NOMO-1 treated with DMSO at 0.1 percent for 48 hours (cell line): ENCODE data around the gene NCAPD2.

Source experiments
- DNase-seq: peaks from one replicate; lab custom pipeline; 2025; ENCODE audit not compliant: unreplicated experiment; lab: John Stamatoyannopoulos, UW

The NCAPD2 gene, protein sequence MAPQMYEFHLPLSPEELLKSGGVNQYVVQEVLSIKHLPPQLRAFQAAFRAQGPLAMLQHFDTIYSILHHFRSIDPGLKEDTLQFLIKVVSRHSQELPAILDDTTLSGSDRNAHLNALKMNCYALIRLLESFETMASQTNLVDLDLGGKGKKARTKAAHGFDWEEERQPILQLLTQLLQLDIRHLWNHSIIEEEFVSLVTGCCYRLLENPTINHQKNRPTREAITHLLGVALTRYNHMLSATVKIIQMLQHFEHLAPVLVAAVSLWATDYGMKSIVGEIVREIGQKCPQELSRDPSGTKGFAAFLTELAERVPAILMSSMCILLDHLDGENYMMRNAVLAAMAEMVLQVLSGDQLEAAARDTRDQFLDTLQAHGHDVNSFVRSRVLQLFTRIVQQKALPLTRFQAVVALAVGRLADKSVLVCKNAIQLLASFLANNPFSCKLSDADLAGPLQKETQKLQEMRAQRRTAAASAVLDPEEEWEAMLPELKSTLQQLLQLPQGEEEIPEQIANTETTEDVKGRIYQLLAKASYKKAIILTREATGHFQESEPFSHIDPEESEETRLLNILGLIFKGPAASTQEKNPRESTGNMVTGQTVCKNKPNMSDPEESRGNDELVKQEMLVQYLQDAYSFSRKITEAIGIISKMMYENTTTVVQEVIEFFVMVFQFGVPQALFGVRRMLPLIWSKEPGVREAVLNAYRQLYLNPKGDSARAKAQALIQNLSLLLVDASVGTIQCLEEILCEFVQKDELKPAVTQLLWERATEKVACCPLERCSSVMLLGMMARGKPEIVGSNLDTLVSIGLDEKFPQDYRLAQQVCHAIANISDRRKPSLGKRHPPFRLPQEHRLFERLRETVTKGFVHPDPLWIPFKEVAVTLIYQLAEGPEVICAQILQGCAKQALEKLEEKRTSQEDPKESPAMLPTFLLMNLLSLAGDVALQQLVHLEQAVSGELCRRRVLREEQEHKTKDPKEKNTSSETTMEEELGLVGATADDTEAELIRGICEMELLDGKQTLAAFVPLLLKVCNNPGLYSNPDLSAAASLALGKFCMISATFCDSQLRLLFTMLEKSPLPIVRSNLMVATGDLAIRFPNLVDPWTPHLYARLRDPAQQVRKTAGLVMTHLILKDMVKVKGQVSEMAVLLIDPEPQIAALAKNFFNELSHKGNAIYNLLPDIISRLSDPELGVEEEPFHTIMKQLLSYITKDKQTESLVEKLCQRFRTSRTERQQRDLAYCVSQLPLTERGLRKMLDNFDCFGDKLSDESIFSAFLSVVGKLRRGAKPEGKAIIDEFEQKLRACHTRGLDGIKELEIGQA (N-terminal part only)

DNA sequence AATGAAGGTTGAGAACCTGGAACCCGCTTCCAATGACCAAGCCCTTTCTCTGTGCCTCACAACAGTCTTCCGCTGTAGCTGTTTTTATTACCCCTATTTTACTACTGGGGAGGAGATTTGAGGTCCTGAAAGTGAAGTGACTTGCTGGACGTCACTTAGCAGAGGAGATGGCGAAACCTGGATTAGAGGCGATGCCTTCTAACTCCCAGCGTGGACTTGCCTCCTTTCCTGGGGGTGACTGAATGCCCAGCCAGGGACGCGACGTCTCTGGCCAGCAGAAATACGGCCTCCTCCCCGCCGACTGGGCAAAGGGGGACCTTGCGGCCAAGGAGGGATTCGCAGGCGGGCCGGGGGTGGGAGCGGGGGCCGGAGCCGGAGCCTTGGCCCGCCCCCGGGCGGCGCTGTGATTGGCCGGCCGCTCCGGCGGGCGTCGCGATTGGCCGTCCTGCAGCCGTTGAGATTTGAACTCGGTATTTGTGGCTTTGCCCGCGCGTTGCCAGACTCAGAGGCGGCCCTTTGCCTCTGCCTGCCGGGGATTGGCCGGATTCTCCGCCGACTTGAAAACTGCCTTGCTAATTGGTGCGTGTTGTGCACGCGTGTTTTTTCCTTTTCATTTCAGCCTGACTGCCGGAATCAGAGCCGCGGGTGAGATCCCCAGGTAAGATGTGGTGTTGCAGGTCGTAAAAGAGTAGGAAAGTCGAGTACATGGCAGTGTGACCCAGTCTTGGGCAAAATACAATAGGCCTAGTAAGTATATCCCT, at the start of gene NCAPD2:
Gene NCAPD2 (plus strand): TSS at position 606 of the 761 bp plus-strand sequence. CDS start 997 bp downstream, outside the sequence.
- peak; percentile 97 for DNase-seq

GRCh38 chr12:6444704-6445688, 48.9 kb upstream of the NCAPD2 start, which contains the start of gene CD27:
CD27 (plus strand) TSS chr12:6444955; CDS start chr12:6445096, 141 bp downstream.
- no peak for DNase-seq

DNA sequence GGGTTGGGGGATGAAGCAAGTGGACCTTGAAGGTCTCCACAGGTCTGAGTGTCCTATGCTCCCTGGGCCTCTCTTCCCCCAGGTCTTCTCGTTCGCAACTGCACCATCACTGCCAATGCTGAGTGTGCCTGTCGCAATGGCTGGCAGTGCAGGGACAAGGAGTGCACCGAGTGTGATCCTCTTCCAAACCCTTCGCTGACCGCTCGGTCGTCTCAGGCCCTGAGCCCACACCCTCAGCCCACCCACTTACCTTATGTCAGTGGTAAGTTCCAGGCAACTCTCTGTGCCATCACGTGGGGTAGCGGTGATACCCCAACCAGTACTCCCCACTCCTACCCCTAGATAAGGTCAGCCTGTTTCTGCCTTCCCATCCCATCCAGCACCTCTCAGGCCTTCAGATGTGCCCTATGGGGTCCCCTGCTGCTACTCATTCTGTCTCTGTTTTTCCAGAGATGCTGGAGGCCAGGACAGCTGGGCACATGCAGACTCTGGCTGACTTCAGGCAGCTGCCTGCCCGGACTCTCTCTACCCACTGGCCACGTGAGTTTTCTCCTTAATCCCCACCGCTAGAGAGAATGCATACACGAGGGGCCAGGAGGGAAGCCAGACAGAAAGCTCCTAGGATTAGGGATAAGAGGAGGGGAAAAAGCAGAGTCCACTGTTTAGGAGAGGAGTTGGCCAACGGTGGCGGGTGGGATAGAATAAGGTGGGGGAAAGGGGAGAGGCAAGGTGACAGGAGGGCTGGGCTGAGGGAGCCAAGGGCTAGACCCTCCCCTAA, 43.6 kb upstream of the NCAPD2 start:
- DNase-seq, result no peak

GRCh38 chr12:6450869-6451347, 43.0 kb upstream of the NCAPD2 start:
- no peak for DNase-seq

DNA sequence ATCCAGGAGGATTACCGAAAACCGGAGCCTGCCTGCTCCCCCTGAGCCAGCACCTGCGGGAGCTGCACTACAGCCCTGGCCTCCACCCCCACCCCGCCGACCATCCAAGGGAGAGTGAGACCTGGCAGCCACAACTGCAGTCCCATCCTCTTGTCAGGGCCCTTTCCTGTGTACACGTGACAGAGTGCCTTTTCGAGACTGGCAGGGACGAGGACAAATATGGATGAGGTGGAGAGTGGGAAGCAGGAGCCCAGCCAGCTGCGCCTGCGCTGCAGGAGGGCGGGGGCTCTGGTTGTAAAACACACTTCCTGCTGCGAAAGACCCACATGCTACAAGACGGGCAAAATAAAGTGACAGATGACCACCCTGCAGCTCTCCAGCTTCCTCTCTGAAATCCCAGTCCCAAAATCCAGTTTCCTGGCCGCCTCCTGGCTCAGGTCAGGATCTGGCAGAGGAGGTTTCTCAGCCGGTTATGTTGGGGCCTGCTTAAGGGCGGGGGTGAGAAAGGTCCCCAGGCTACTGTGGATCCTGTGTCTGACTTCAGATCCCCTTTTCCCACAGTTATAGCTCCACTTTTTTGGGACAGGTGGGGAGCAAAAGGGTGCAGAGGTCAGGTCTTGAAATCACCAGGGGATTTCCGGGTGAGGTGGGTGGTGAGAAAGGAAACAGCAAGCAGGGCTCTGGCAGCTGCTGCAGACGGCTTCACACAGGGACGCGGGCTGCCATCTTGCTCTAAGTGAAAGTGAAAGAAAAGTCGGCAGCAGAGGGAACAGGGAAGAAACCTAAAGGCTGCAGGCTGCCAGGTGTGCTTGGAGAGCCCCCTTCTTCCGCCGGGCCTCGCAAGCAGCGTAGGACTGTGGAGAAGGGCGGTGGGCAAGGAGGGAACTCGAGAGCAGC, 42.3 kb upstream of the NCAPD2 start, which contains the start of gene TAPBPL:
Gene TAPBPL (plus strand): TSS at position 695 of the 897 bp plus-strand sequence. CDS start 207 bp downstream, outside the sequence.
- peak; percentile 70 for DNase-seq

GRCh38 chr12:6452245-6452943, 41.5 kb upstream of the NCAPD2 start:
- no peak for DNase-seq

DNA sequence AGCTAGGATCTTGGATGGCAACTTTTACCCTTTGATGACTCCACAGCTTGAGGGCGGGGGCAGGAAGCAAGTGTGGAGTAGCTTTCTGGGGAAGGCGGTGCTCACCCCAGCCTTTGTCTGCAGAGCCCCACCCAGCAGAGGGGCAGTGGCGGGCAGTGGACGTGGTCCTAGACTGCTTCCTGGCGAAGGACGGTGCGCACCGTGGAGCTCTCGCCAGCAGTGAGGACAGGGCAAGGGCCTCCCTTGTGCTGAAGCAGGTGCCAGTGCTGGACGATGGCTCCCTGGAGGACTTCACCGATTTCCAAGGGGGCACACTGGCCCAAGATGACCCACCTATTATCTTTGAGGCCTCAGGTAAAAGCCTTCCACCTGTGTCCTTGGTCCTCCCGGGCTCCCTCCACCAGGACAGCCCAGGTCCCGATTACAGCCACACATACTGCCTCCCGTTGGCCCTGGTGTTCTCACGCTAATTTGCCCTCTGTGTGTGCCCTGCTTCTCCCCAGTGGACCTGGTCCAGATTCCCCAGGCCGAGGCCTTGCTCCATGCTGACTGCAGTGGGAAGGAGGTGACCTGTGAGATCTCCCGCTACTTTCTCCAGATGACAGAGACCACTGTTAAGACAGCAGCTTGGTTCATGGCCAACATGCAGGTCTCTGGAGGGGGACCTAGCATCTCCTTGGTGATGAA, 40.8 kb upstream of the NCAPD2 start:
- DNase-seq, result no peak

GRCh38 chr12:6457220-6457945, 36.5 kb upstream of the NCAPD2 start:
- DNase-seq, result no peak

- no peak for DNase-seq
Observed at GRCh38 chr12:6458281-6459003, 35.5 kb upstream of the NCAPD2 start.

DNA sequence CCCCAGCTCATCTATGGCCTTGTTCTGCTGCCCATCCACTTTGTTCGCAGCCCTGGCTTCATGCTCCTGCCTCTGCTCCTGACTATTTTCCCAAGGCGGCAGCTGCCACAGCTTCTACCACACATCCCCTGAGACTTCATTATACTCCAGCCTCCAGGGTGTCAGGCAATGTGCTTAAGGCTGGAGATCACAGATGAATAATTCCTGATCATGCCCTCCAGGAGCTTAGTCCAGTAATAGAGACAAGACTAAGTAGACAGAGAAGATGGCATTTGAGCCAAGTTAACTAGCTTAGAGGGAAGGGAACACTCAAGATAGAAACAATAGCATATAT, 34.9 kb upstream of the NCAPD2 start:
- DNase-seq, result no peak

- no peak for DNase-seq
Observed at GRCh38 chr12:6460751-6461371, 33.0 kb upstream of the NCAPD2 start.

- DNase-seq, result peak; percentile 98
Observed at GRCh38 chr12:6461401-6462233, 32.3 kb upstream of the NCAPD2 start.
